ENCODE measurements around the gene DOK3. TPM values are rescaled to one million over a fixed set of nuclear protein-coding genes. Genes with fewer than 3 reads are reported as not detected.

Gene DOK3
- total and polyA plus RNA-seq, 2 of the 13 experiments (the other 11 are each of a cell fraction or from before 2014, with no cell fraction given), result 1.4 to 1.5 TPM

DNA sequence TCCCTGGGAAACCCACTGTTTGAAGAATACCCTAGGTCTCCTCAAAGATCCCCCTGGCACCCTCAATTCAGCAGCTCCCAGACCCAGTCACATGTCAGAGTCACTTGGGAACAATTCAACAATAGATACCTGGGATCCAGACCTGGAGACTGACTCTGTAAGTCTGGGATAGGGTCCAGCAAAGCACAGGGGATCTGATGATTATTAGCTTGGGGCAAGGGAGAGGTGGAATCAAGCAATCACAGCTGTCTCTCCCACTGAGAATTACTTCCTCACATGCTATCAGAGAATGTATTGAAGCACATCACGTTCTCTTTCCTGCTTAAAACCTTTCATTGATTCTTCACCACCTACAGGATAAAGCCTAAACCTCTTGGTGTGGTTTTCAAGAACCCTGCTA is 38.9 kb upstream of the DOK3 start (continued):
- TF ChIP-seq, protein P1, sequence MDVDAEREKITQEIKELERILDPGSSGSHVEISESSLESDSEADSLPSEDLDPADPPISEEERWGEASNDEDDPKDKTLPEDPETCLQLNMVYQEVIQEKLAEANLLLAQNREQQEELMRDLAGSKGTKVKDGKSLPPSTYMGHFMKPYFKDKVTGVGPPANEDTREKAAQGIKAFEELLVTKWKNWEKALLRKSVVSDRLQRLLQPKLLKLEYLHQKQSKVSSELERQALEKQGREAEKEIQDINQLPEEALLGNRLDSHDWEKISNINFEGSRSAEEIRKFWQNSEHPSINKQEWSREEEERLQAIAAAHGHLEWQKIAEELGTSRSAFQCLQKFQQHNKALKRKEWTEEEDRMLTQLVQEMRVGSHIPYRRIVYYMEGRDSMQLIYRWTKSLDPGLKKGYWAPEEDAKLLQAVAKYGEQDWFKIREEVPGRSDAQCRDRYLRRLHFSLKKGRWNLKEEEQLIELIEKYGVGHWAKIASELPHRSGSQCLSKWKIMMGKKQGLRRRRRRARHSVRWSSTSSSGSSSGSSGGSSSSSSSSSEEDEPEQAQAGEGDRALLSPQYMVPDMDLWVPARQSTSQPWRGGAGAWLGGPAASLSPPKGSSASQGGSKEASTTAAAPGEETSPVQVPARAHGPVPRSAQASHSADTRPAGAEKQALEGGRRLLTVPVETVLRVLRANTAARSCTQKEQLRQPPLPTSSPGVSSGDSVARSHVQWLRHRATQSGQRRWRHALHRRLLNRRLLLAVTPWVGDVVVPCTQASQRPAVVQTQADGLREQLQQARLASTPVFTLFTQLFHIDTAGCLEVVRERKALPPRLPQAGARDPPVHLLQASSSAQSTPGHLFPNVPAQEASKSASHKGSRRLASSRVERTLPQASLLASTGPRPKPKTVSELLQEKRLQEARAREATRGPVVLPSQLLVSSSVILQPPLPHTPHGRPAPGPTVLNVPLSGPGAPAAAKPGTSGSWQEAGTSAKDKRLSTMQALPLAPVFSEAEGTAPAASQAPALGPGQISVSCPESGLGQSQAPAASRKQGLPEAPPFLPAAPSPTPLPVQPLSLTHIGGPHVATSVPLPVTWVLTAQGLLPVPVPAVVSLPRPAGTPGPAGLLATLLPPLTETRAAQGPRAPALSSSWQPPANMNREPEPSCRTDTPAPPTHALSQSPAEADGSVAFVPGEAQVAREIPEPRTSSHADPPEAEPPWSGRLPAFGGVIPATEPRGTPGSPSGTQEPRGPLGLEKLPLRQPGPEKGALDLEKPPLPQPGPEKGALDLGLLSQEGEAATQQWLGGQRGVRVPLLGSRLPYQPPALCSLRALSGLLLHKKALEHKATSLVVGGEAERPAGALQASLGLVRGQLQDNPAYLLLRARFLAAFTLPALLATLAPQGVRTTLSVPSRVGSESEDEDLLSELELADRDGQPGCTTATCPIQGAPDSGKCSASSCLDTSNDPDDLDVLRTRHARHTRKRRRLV (CRISPR knock-in tag; IDR thresholded peaks at IDR 0.05), result no peak
- TF ChIP-seq CENPX (CRISPR knock-in tag; IDR thresholded peaks at IDR 0.05), result no peak

DNA sequence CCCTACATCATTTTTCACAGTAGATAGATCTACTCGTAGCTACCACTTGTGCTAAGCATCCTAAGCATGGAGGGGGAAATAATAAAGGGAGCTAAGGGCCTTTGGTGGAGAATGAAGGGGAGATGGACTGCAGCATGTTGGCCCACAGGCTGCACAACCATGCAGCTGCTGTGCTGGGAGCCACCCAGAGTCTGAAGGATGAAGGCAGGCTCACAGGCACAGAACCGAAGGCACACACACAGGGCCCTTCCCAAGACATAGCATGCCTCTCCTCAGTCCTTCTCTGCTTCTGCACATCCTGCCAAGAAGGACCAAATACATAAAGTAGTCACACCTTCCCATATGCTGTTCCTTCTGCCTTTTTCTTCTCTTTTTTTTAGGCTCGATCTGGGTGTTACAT is 38.1 kb upstream of the DOK3 start:
- intact Hi-C loops (cut with micrococcal nuclease; ENCODE audit: unreplicated experiment) (loop anchor here (5.0 kb wide), 1 partner anchor 45 kb away; the partner anchor contains the start of gene TMED9), in situ Hi-C loops (cut with HindIII; ENCODE audit: extremely low pct_ligation_motif_present, low pct_unique_long_range_greater_than_20kb) (no loop called here)
- Histone ChIP-seq H2AFZ (ENCODE audit: low read length) (no peak overlapping the region), H3K36me3 (replicated peaks in 1 of 2; ENCODE audit: control insufficient read depth in 1 of 2, insufficient read depth in 2 of 2, low read length in 2 of 2) (peaks cover 6 to 29% of the 10 kb centered on the region in 2 experiments), H3K9me3 (ENCODE audit: low read length) (no peaks in the 10 kb centered on the region), H3K4me3 (replicated peaks in 1 of 3; ENCODE audit: insufficient read depth in 1 of 3, low read depth in 2 of 3, low read length in 3 of 3) (no peak overlapping the region), H3K4me1 (ENCODE audit: insufficient read depth, low read length) (peaks cover 51% of the 10 kb centered on the region), H3K27ac (ENCODE audit: extremely low read length, insufficient read depth, low read length) (no peak overlapping the region), H3K9ac (ENCODE audit: insufficient read depth, low read depth, low read length) (no peak overlapping the region), H3K4me2 (ENCODE audit: low read depth, low read length) (no peak overlapping the region), H4K20me1 (ENCODE audit: insufficient read depth, low read length) (peaks cover 10% of the 10 kb centered on the region), H3K79me2 (ENCODE audit: insufficient read depth, low read length) (peaks cover 76% of the 10 kb centered on the region), H3K27me3 (ENCODE audit: control insufficient read depth in 1 of 2, insufficient read depth in 2 of 2, low read length in 2 of 2) (no peaks in the 10 kb centered on the region)
- TF ChIP-seq ZNF547 (CRISPR knock-in tag; IDR thresholded peaks at IDR 0.05) (no peak), KAT8 (CRISPR knock-in tag; IDR thresholded peaks at IDR 0.05) (no peak), THAP11 (CRISPR knock-in tag; IDR thresholded peaks at IDR 0.05) (no peak), FOXJ3 (CRISPR knock-in tag; IDR thresholded peaks at IDR 0.05; ENCODE audit: borderline replicate concordance) (no peak), ZNF10 (CRISPR knock-in tag; IDR thresholded peaks at IDR 0.05; ENCODE audit: borderline replicate concordance, low read depth) (no peak), HOXA7 (CRISPR knock-in tag; IDR thresholded peaks at IDR 0.05) (no peak), RXRB (CRISPR knock-in tag; IDR thresholded peaks at IDR 0.05; ENCODE audit: borderline replicate concordance) (no peak)
- TF ChIP-seq, protein P2, sequence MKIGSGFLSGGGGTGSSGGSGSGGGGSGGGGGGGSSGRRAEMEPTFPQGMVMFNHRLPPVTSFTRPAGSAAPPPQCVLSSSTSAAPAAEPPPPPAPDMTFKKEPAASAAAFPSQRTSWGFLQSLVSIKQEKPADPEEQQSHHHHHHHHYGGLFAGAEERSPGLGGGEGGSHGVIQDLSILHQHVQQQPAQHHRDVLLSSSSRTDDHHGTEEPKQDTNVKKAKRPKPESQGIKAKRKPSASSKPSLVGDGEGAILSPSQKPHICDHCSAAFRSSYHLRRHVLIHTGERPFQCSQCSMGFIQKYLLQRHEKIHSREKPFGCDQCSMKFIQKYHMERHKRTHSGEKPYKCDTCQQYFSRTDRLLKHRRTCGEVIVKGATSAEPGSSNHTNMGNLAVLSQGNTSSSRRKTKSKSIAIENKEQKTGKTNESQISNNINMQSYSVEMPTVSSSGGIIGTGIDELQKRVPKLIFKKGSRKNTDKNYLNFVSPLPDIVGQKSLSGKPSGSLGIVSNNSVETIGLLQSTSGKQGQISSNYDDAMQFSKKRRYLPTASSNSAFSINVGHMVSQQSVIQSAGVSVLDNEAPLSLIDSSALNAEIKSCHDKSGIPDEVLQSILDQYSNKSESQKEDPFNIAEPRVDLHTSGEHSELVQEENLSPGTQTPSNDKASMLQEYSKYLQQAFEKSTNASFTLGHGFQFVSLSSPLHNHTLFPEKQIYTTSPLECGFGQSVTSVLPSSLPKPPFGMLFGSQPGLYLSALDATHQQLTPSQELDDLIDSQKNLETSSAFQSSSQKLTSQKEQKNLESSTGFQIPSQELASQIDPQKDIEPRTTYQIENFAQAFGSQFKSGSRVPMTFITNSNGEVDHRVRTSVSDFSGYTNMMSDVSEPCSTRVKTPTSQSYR (CRISPR knock-in tag; IDR thresholded peaks at IDR 0.05; ENCODE audit: borderline replicate concordance), result no peak
- TF ChIP-seq, protein P3, sequence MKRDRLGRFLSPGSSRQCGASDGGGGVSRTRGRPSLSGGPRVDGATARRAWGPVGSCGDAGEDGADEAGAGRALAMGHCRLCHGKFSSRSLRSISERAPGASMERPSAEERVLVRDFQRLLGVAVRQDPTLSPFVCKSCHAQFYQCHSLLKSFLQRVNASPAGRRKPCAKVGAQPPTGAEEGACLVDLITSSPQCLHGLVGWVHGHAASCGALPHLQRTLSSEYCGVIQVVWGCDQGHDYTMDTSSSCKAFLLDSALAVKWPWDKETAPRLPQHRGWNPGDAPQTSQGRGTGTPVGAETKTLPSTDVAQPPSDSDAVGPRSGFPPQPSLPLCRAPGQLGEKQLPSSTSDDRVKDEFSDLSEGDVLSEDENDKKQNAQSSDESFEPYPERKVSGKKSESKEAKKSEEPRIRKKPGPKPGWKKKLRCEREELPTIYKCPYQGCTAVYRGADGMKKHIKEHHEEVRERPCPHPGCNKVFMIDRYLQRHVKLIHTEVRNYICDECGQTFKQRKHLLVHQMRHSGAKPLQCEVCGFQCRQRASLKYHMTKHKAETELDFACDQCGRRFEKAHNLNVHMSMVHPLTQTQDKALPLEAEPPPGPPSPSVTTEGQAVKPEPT (CRISPR knock-in tag; IDR thresholded peaks at IDR 0.05; ENCODE audit: low read depth), result no peak
- TF ChIP-seq, protein P4, sequence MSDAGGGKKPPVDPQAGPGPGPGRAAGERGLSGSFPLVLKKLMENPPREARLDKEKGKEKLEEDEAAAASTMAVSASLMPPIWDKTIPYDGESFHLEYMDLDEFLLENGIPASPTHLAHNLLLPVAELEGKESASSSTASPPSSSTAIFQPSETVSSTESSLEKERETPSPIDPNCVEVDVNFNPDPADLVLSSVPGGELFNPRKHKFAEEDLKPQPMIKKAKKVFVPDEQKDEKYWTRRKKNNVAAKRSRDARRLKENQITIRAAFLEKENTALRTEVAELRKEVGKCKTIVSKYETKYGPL (CRISPR knock-in tag; IDR thresholded peaks at IDR 0.05), result no peak
- DNase-seq (ENCODE audit: low spot score), result no peak
- no peak for FAIRE-seq
- ChIA-PET POLR2A (no interaction called here), CTCF (ENCODE audit: low intra/inter-chr PET ratio, low total read pairs) (no interaction called here)
- no peak for ATAC-seq
- no TSS peak for BruUV-seq (replicated peaks)
- WGBS (ENCODE audit: low lambda C conversion rate), result 95% methylated on average over 3 of the region's 3 CpGs
